SJCRH30 (cell line): ENCODE measurements around the gene SLCO3A1. TPM values are rescaled to one million over a fixed set of nuclear protein-coding genes. Genes with fewer than 3 reads are reported as not detected.

Experiments used
- DNase-seq, 2 experiments: peaks; one replicate each; pipeline ENCODE4 v3.0.0-alpha.2; 2015 to 2020
- H3K27ac ChIP-seq: fragments of 250-450 bp; sonication (Bioruptor Pico); 2 replicates; pipeline ENCODE4 v1.5.1; 2020; ENCODE audit warnings: mild to moderate bottlenecking, moderate library complexity
- H3K27me3 ChIP-seq: fragments of 250-450 bp; sonication (Bioruptor Pico); 2 replicates; pipeline ENCODE4 v1.5.1; 2020; ENCODE audit warnings: mild to moderate bottlenecking, moderate library complexity
- H3K36me3 ChIP-seq: fragments of 250-450 bp; sonication (Bioruptor Pico); 2 replicates; pipeline ENCODE4 v1.5.1; 2020; ENCODE audit warnings: mild to moderate bottlenecking, moderate library complexity
- H3K4me1 ChIP-seq: fragments of 250-450 bp; sonication (Bioruptor Pico); 2 replicates; pipeline ENCODE4 v1.5.1; 2020; ENCODE audit warnings: mild to moderate bottlenecking, moderate library complexity
- H3K4me3 ChIP-seq: fragments of 250-450 bp; sonication (Bioruptor Pico); 2 replicates; pipeline ENCODE4 v1.5.1; 2020; ENCODE audit warnings: mild to moderate bottlenecking, moderate library complexity
- H3K9me3 ChIP-seq: fragments of 250-450 bp; sonication (Bioruptor Pico); replicated peaks from 2 replicates; pipeline ENCODE4 v1.5.1; 2020; ENCODE audit warnings: mild to moderate bottlenecking, moderate library complexity
- total RNA-seq: library from RNA; depleted of rRNA; stranded (reverse); fragments of >200 nt; shearing (Covaris generic); gene quantifications from 2 replicates; pipeline ENCODE4 v1.2.3, GENCODE V29; 2014

Gene SLCO3A1
- total RNA-seq, 1 experiment from 2014 or later, result 4.3 TPM

- H3K9me3 ChIP-seq, result no peaks in the 10 kb centered on the region
Measured at GRCh38 chr15:91852741-91853510, 582 bp upstream of the SLCO3A1 start.

DNA sequence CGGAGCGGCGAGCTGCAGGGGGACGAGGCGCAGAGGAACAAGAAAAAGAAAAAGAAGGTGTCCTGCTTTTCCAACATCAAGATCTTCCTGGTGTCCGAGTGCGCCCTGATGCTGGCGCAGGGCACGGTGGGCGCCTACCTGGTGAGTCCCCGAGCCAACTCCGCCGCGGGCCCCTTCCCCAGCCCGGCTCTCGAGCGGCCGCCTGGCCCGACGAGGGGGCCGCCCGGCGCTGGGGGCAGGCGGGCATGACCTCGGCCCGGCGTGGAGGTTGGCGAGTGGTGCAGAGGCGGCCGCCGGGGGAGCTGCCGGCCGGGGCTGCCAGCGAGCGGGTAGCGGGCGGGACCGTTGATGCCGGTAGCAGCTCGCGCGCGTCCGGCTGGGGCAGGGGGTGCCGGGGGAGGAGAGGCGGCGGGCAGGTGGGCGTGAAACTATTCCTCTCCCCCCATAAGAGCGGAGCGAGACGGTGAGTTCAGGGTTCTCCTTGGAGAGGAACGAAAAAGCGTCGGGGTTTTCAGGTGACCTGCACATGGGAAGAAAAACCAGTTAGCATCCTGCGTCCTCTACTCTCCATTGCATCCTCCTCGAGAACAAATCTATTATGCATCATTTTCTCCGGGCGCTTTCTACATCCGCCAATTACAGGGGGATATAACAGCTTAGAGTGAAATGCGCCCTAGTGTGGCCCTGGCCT lies 585 bp downstream of the SLCO3A1 start:
- Histone ChIP-seq H3K9me3 (no peaks in the 10 kb centered on the region), H3K4me1 (peaks cover 21% of the 10 kb centered on the region; the same call in 1 of the 2 replicates), H3K4me3 (peak overlapping the region; percentile 63), H3K36me3 (no peaks in the 10 kb centered on the region), H3K27me3 (peaks cover 7% of the 10 kb centered on the region), H3K27ac (peak overlapping the region; percentile 72; the same call in 1 of the 2 replicates)
- DNase-seq, result peak; percentile 26 to 49

More at GRCh38 chr15:91852741-91853510, 582 bp upstream of the SLCO3A1 start:
- Histone ChIP-seq H3K4me3 (peak overlapping the region; percentile 63), H3K4me1 (peaks cover 21% of the 10 kb centered on the region; the same call in 1 of the 2 replicates), H3K36me3 (no peaks in the 10 kb centered on the region), H3K27me3 (peaks cover 7% of the 10 kb centered on the region), H3K27ac (peak overlapping the region; percentile 31)
- peak; percentile 72 to 79 for DNase-seq

DNA sequence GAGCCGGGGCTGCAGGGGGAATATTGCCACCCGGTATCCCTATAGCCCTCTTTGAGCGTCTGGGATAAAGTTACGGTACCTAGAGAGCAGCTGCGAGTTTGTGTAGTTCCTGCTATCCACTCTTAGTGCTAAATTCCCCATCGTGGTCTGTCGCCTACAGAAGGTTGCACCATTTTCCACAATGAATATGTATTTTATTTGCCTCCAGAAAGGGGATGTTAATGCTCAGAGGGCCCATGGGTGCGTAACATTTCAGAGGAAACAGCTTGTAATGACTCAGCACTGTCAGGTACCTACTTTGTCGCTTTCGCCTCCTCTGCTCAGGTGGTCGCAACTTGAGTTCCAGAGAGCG lies 1.1 kb downstream of the SLCO3A1 start:
- peak overlapping the region; percentile 63 for H3K4me3 ChIP-seq
- H3K36me3 ChIP-seq, result no peaks in the 10 kb centered on the region
- DNase-seq, result no peak

DNA sequence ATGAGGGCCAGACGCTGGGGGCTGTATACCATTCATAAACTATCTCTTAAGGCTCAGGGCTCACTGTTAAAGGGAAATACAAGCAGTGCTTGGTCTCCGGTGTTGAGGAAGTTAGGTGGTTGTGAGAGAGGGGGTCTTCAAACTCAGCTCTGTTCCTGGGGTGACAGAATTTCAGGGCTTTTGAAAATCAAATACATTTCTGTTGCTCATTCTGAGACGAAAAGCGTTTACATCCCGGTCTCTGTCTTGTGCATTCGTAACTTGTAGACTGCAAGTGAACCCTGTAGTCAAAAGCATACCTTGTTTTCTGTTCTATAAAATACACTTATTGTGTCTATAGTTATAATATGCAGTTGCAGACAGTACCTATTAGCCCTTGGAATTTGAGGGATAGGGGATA lies 1.7 kb downstream of the SLCO3A1 start:
- Histone ChIP-seq H3K27me3 (peaks cover 7% of the 10 kb centered on the region), H3K4me3 (peak overlapping the region; percentile 63), H3K27ac (peak overlapping the region; percentile 72), H3K9me3 (no peaks in the 10 kb centered on the region), H3K36me3 (no peaks in the 10 kb centered on the region), H3K4me1 (peaks cover 21% of the 10 kb centered on the region; the same call in 1 of the 2 replicates)
- DNase-seq, result peak in 1 of 2 experiments; percentile 26

More for the DNA sequence above, 1.1 kb downstream of the SLCO3A1 start:
- Histone ChIP-seq H3K4me1 (peaks cover 21% of the 10 kb centered on the region; the same call in 1 of the 2 replicates), H3K9me3 (no peaks in the 10 kb centered on the region), H3K27ac (peak overlapping the region; percentile 72), H3K27me3 (peaks cover 7% of the 10 kb centered on the region)

- DNase-seq, result peak; percentile 67 to 75
- Histone ChIP-seq H3K36me3 (no peaks in the 10 kb centered on the region), H3K4me1 (peaks cover 21% of the 10 kb centered on the region; the same call in 1 of the 2 replicates), H3K4me3 (peak overlapping the region; percentile 63), H3K27me3 (peaks cover 7% of the 10 kb centered on the region), H3K27ac (peak overlapping the region; percentile 72), H3K9me3 (no peaks in the 10 kb centered on the region)
Measured at GRCh38 chr15:91855684-91856489, 2.4 kb downstream of the SLCO3A1 start.

DNA sequence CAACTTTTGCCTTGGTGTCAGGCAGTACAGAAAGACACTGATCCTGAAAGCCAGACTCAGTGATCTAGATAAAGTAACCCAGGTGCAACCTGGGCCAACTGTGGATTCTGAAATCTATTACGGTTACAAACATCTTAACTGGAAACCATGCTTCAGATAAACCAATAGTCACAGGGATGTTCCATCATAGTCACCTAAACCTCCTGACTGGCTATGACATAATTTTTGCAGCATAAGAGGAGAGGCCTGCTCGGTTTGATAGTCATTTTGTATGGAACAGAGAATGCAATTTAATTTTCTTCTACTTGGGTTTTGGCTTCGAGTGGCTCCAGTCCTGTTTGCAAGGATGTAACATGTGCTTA lies 3.7 kb downstream of the SLCO3A1 start:
- DNase-seq, result no peak
- Histone ChIP-seq H3K4me1 (peaks cover 17% of the 10 kb centered on the region; the same call in 1 of the 2 replicates), H3K4me3 (no peak overlapping the region), H3K27ac (no peak overlapping the region), H3K36me3 (no peaks in the 10 kb centered on the region), H3K27me3 (peaks cover 7% of the 10 kb centered on the region), H3K9me3 (no peaks in the 10 kb centered on the region)

DNA sequence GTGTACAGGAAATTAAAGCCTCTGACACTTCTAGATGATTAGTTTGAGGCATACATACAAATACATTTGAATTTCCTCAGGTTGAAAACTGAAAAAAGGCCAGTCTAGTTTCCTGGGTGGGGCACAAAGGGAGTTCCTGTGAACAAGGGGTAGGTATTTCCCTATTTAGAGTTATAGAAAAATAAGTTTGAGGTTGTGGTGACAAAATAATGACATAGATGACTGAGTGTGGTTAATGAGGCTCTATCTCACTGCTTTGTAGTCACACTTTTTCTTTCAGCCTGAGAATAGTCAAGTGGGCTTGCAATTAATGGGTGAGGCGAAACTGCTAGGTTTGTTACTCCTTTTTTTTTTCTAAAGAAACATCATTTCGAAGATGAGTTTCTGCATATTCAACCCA lies 4.3 kb downstream of the SLCO3A1 start:
- no peaks in the 10 kb centered on the region for H3K36me3 ChIP-seq
- no peak overlapping the region for H3K4me3 ChIP-seq
- peaks cover 7% of the 10 kb centered on the region for H3K27me3 ChIP-seq
- peaks cover 17% of the 10 kb centered on the region; the same call in 1 of the 2 replicates for H3K4me1 ChIP-seq
- no peak overlapping the region for H3K27ac ChIP-seq
- H3K9me3 ChIP-seq, result no peaks in the 10 kb centered on the region
- no peak for DNase-seq

GRCh38 chr15:91860498-91860897 lies 7.0 kb downstream of the SLCO3A1 start:
- no peaks in the 10 kb centered on the region for H3K27me3 ChIP-seq
- no peak overlapping the region for H3K27ac ChIP-seq
- H3K4me1 ChIP-seq, result peaks cover 9% of the 10 kb centered on the region; the same call in 1 of the 2 replicates
- no peaks in the 10 kb centered on the region for H3K9me3 ChIP-seq
- no peaks in the 10 kb centered on the region for H3K36me3 ChIP-seq
- H3K4me3 ChIP-seq, result no peak overlapping the region
- DNase-seq, result no peak

DNA sequence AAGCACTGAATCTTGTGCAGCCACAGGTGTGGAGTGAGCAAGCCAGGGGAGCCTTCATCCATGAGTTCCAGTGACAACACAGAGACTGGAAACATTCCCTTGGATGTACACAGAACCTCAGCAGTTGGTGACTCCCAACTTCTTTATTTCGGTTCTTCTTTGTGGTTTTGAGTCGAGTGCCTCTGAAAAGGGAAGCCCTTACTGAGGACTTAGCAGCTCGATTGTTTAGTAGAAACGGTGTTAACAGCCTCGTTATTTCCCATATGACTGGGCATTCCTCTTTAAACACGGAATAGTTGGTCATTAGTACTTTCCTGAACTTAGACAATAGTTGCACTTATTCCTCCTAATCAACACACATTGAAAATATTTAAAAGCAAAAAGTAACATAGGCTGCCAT lies 7.7 kb downstream of the SLCO3A1 start:
- Histone ChIP-seq H3K27me3 (no peaks in the 10 kb centered on the region), H3K36me3 (no peaks in the 10 kb centered on the region), H3K9me3 (no peaks in the 10 kb centered on the region), H3K27ac (no peak overlapping the region), H3K4me3 (no peak overlapping the region), H3K4me1 (peaks cover 7% of the 10 kb centered on the region; the same call in 1 of the 2 replicates)
- DNase-seq, result no peak

GRCh38 chr15:91862891-91863504 lies 9.5 kb downstream of the SLCO3A1 start:
- H3K9me3 ChIP-seq, result no peaks in the 10 kb centered on the region
- H3K4me3 ChIP-seq, result no peak overlapping the region
- DNase-seq, result no peak
- H3K27me3 ChIP-seq, result no peaks in the 10 kb centered on the region
- no peaks in the 10 kb centered on the region for H3K36me3 ChIP-seq
- H3K4me1 ChIP-seq, result no peaks in the 10 kb centered on the region
- H3K27ac ChIP-seq, result no peak overlapping the region

DNA sequence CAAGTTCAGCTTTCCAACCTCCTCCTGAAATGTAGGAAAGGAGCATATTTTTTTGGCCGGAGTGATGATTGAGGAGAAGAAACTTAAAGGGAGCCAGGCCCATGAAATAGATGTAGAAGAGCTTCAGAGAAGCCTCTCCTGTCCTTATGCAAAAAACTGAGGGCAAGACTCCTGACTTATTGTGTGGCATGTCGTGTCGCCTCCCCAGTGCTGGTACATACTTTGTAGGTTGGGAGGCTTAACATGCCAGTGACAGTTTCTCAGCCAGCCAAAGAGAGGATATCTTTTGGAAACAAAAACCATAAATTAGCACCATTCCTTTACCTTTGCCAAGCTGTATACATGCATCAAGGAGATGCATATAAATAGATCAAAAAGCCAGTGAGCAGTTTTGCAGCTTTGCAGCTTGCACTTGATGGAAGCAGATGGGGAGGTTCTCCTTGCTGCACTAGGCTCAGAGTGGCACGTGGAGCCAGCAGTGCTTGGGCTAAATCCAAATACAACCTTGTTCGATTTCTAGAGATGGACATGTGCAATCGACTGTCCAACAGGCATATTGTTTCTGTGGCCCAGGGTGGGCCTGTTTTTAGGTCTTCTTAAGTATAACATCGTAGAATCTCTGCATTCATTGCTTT lies 10.2 kb downstream of the SLCO3A1 start:
- no peak overlapping the region for H3K4me3 ChIP-seq
- H3K27me3 ChIP-seq, result no peaks in the 10 kb centered on the region
- H3K9me3 ChIP-seq, result no peaks in the 10 kb centered on the region
- no peak overlapping the region for H3K27ac ChIP-seq
- DNase-seq, result no peak
- H3K36me3 ChIP-seq, result no peaks in the 10 kb centered on the region
- H3K4me1 ChIP-seq, result no peaks in the 10 kb centered on the region

DNA sequence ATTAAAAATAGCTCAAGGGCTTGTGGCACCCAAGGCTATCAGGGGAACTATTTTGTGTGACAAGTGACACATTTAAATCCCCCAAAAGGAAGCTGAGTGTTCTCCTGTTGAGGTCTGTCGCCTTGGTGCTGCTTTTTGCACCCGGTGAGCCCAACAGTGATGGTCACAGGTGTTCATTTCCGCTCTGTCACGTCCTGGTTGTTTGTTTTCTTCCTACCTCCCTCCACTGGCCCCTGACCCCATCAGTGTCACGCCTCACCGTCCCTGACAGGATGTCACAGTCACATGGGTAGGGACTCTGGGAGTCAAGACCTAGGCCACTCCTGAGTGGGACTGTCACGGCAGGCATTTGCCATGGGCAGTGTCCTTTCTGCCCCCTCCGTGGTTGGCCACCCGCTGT lies 11.2 kb downstream of the SLCO3A1 start:
- no peaks in the 10 kb centered on the region for H3K27me3 ChIP-seq
- no peak overlapping the region for H3K4me3 ChIP-seq
- DNase-seq, result no peak
- H3K27ac ChIP-seq, result no peak overlapping the region
- H3K9me3 ChIP-seq, result no peaks in the 10 kb centered on the region
- H3K4me1 ChIP-seq, result no peaks in the 10 kb centered on the region
- H3K36me3 ChIP-seq, result no peaks in the 10 kb centered on the region

DNA sequence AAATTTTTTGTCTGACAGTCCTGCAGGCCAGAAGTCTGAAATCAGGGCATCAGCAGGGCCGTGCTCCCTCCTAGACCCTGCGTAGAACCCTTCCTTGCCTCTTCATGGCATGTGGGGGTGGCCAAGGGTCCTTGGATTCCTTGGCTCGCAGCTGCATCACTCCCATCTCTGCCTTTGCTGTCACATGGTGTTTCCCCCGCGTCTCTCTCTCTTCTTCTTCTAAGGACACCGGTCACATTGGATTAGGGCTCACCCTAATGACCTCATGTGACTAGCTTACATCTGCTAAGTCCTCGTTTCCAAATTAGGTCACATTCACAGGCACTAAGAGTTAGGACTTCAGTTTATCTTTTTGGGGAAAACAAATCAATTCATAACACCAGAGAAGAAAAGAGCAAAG lies 12.0 kb downstream of the SLCO3A1 start:
- DNase-seq, result no peak
- Histone ChIP-seq H3K4me3 (no peak overlapping the region), H3K4me1 (no peaks in the 10 kb centered on the region), H3K36me3 (no peaks in the 10 kb centered on the region), H3K27me3 (no peaks in the 10 kb centered on the region), H3K9me3 (no peaks in the 10 kb centered on the region), H3K27ac (no peak overlapping the region)

- Histone ChIP-seq H3K36me3 (no peaks in the 10 kb centered on the region), H3K27ac (no peak overlapping the region), H3K9me3 (no peaks in the 10 kb centered on the region), H3K4me3 (no peak overlapping the region), H3K4me1 (no peaks in the 10 kb centered on the region), H3K27me3 (no peaks in the 10 kb centered on the region)
- DNase-seq, result no peak
Measured at GRCh38 chr15:91865950-91866349, 12.4 kb downstream of the SLCO3A1 start.
